ENCODE results near the gene CPB1.

DNA sequence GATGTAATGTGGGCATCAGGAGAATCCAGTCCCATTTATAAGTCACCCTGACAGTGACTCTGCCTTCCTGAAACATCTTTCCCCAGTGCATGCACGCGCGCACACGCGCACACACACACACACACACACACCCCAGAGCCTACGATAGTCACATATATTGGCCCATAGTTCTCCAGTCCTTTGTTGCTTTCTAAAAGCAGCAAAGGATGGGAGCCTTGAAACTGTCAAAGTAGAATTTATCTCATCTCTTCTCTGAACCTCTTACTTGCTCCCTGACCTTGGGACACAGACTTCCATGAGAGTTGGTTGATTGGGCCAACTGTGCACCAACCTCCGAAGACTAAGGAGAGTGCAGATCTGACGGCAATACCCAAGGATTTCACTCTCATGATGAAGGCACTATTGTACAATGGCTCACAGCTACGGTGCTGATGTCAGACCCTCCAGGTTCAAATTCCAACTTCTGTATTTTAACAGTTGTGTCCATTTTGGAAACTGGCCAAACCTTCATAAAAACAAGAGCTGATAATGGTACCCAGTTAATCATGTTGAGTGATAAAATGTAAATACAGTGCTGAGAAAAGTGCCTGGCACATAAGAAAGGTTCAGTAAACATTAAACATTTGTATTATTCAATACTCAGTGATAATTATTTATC is 45.8 kb downstream of the CPB1 start:
- TF ChIP-seq, protein P1, sequence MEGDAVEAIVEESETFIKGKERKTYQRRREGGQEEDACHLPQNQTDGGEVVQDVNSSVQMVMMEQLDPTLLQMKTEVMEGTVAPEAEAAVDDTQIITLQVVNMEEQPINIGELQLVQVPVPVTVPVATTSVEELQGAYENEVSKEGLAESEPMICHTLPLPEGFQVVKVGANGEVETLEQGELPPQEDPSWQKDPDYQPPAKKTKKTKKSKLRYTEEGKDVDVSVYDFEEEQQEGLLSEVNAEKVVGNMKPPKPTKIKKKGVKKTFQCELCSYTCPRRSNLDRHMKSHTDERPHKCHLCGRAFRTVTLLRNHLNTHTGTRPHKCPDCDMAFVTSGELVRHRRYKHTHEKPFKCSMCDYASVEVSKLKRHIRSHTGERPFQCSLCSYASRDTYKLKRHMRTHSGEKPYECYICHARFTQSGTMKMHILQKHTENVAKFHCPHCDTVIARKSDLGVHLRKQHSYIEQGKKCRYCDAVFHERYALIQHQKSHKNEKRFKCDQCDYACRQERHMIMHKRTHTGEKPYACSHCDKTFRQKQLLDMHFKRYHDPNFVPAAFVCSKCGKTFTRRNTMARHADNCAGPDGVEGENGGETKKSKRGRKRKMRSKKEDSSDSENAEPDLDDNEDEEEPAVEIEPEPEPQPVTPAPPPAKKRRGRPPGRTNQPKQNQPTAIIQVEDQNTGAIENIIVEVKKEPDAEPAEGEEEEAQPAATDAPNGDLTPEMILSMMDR (IDR thresholded peaks at IDR 0.05) = no peak
- no peak for TF ChIP-seq POLR2A (IDR thresholded peaks at IDR 0.05)

Data from prostate gland (tissue), 2 donors.